Adrenal gland (tissue), 12 donors: ENCODE results near the gene UCK1. TPM values are rescaled to one million over a fixed set of nuclear protein-coding genes. Genes with fewer than 3 reads are reported as not detected.

Experiments
- DNase-seq, 7 donors: peaks; one replicate each; pipeline ENCODE4 v3.0.0-alpha.2; 2019 to 2020
- H3K27ac ChIP-seq, 5 donors: fragments of 200-600 bp; sonication (generic) in 4 of 5; 1 replicate in 3 of 5; 2 replicates in 2 of 5; pipeline versions ENCODE4 v1.5.1 to v1.8.0; 2016 to 2020; ENCODE audit warnings: mild to moderate bottlenecking in 1 of 5
- H3K27me3 ChIP-seq: fragments of 200-600 bp; 2 replicates; pipeline ENCODE4 v1.8.0; 2021
- H3K36me3 ChIP-seq, 2 donors: fragments of 200-600 bp; replicated peaks in 1 of 2; 1 replicate in 1 of 2; 2 replicates in 1 of 2; pipeline versions ENCODE4 v1.5.1 to v1.8.0; 2018 to 2022
- H3K4me1 ChIP-seq, 2 donors: fragments of 200-600 bp; replicated peaks in 1 of 2; 1 replicate in 1 of 2; 2 replicates in 1 of 2; pipeline versions ENCODE4 v1.5.1 to v1.8.0; 2018 to 2021
- H3K4me3 ChIP-seq, 4 donors: fragments of 200-600 bp; sonication (generic) in 3 of 4; one replicate each; pipeline ENCODE4 v1.5.1; 2016 to 2018
- H3K9me3 ChIP-seq, 3 donors: fragments of 200-600 bp; sonication (generic) in 1 of 3; replicated peaks in 1 of 3; 1 replicate in 2 of 3; 2 replicates in 1 of 3; pipeline versions ENCODE4 v1.5.1 to v1.8.0; 2016 to 2021
- POLR2A ChIP-seq, 2 donors: fragments of 450-650 bp; IDR thresholded peaks; one replicate each; pipeline ENCODE4 v1.6.1; 2017; ENCODE audit warnings: antibody characterized with exemption in 2 of 2, mild to moderate bottlenecking in 2 of 2, moderate library complexity in 1 of 2
- whole genome bisulfite sequencing, 4 donors: extraction: QIAGEN DNeasy Blood & Tissue Kit in 2 of 4; methylation state at CpG; one replicate each; pipeline versions ENCODE4 v1.1.5 to v1.1.7; 2013 to 2017; 5-methylcytosine and 5-hydroxymethylcytosine counted together
- intact Hi-C, 2 donors: fragments of 100-400 bp; cut with DNase I; formaldehyde crosslinking; loops; one replicate each; pipeline versions ENCODE4 v1.14.1 to v1.15.0; 2022 to 2023
- polyA plus RNA-seq, 3 donors: library from polyadenylated mRNA; stranded (reverse); fragments of 200-250 nt in 2 of 3; fragments of 350-450 nt in 1 of 3; fragmentation: Illumina TruSeq in 1 of 3; extraction: RNeasy Lipid Tissue Mini Kit (QIAGEN cat#74804) in 1 of 3; gene quantifications; one replicate each; pipeline ENCODE4 v1.2.3, GENCODE V29; 2013 to 2014
- total RNA-seq, 9 donors: library from RNA; depleted of rRNA in 4 of 9; stranded (reverse); fragments of >200 nt in 4 of 9; fragments of 120-200 nt in 1 of 9; fragmentation: NEBNext Ultra II Directional in 1 of 9; extraction: Animal tissue kit (Norgen Biotek cat#: 25700) in 1 of 9; gene quantifications; one replicate each; pipeline versions ENCODE4 v1.1.0 to v1.2.4, GENCODE V29; 2013 to 2023
- TF ChIP-seq, protein P1 (sequence below), 6 experiments: fragments of 450-650 bp in 4 of 6; fragments of 200-600 bp in 2 of 6; sonication (generic) in 1 of 6; IDR thresholded peaks; 1 replicate in 5 of 6; 2 replicates in 1 of 6; pipeline versions ENCODE4 v1.5.1 to v1.8.0; 2016 to 2021; ENCODE audit warnings: antibody characterized with exemption in 6 of 6, mild to moderate bottlenecking in 2 of 6, moderate library complexity in 1 of 6
- donor health status: healthy with polysubstance abuse.
- donor health status: Bipolar disorder and iron deficiency.
- donor health status: DM: yes; HTN: yes; CAD: no.
- donor health status: DM: no; HTN: no; CAD: no.
- donor health status: DM: no; HTN: no; CAD: no.
- donor health status: DM: yes; HTN: yes; CAD: no.

UCK1 gene
- total and polyA plus RNA-seq, 12 donors = 17.9 to 97.0 (median 34.7) TPM

DNA sequence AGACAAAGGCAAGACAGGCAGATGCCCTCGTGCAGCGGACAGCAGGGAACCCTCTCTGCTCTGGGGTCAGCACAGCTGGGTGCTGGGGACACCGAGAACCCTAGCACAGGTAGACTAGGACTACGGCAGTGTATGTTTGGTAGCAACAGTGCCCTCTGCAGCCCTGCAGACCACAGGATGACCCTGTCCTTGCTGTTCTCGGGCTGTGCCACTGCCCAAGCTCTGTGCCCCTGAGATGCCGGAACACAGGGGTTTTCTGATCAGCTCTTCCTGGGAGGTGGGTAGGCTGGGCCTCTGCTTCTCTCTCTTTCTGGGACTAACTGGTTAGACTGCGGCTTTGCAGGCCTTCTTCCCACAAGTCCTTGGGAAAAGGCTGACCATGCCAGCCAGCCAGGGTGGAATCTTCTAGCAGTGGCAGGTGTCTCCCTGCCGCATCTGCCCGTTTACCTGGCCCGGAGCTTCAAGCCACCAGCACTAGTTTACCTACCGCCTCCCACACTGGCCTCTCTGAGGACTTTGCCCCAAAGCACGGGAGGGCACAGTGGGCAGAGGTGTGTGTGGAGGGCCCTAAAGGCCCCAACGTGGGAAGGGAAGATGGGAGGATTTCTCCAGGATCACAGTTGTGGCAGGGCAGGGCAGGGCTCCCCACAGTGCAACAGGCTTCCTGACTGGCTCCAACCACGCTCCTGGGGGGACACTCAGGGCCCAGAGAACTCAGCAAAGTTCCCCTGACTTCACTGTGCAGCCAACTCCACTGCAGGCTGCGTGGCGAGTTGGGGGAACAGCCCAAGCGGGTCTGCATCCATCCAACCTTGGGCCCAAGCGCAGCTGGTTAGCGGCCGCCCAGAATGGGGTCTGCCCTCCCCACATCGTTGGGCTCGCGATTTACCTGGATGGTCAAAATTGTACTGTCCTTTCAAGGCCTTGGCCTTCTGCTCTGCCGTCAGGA lies 1.2 kb downstream of the UCK1 start:
- peak overlapping the region in 3 of 4 donors; percentile 85 to 94 (median 86) for H3K4me3 ChIP-seq
- peak overlapping the region in 1 of 5 donors; percentile 86 for H3K27ac ChIP-seq
- peaks cover 10 to 15% of the 10 kb centered on the region in 2 donors for H3K4me1 ChIP-seq
- 56 to 70% (median 63%) methylated on average over 9 to 24 of the region's 24 CpGs for WGBS, 4 donors
- peaks cover 0 to 44% of the 10 kb centered on the region in 2 donors for H3K36me3 ChIP-seq
- no peaks in the 10 kb centered on the region for H3K27me3 ChIP-seq
- DNase-seq = no peak
- H3K9me3 ChIP-seq = no peaks in the 10 kb centered on the region
- intact Hi-C loops = no loop called here
- TF ChIP-seq, protein P1, sequence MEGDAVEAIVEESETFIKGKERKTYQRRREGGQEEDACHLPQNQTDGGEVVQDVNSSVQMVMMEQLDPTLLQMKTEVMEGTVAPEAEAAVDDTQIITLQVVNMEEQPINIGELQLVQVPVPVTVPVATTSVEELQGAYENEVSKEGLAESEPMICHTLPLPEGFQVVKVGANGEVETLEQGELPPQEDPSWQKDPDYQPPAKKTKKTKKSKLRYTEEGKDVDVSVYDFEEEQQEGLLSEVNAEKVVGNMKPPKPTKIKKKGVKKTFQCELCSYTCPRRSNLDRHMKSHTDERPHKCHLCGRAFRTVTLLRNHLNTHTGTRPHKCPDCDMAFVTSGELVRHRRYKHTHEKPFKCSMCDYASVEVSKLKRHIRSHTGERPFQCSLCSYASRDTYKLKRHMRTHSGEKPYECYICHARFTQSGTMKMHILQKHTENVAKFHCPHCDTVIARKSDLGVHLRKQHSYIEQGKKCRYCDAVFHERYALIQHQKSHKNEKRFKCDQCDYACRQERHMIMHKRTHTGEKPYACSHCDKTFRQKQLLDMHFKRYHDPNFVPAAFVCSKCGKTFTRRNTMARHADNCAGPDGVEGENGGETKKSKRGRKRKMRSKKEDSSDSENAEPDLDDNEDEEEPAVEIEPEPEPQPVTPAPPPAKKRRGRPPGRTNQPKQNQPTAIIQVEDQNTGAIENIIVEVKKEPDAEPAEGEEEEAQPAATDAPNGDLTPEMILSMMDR (IDR thresholded peaks at IDR 0.05) = no peak
- no peak for TF ChIP-seq POLR2A (IDR thresholded peaks at IDR 0.05)

DNA sequence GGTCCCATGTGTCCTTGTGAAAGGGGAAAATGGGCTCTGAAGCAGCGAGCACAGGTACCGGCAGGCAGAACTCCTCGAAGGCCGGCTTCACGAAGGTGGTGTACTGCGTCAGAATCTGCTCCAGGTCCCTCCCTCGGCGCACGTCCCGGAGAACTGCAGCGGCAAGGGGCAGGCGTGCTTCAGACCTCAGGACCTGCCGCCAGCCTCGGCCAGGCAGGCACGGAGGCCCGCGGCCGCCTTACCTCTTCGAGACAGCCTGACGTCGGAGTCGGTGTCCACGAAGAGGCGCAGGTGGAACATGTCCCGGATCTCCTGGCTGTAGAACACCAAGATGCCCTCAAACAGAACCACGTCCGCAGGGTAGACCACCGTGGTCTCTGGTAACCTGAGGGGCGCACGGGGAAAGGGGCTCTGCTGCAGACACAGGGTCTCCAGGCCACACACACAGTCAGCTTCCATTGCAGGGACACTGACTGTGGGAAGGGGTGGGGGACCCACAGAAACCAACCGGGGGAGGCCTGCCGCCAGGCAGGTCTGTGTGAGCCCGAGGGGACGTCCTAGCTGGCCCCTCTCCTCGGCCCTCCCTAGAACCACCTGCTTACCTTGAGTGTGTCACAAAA lies 2.1 kb downstream of the UCK1 start:
- no peak for DNase-seq

DNA sequence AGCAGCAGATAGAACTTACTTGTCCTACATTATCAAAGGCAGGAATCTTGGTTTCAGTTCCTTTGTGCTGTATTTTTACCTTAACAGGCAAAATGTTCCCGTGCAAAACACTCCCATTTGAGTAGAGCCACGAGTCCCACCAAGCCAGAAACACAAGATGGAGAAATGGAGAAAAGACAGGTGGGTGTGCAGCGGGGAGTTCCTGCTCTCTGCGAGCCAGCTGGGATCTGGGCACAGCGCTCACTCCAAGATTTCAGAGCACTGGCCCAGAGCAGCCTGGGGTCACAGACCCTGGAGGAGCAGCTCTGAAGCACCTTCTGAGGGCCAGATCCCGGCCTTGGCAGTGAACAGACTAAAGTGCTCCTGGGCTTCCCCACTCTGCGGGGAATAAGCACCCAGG lies 2.9 kb downstream of the UCK1 start:
- WGBS, 4 donors = 82 to 93% (median 90%) methylated on average over 7 of the region's 7 CpGs
- intact Hi-C loops = no loop called here
- no peaks in the 10 kb centered on the region for H3K27me3 ChIP-seq
- H3K9me3 ChIP-seq = no peaks in the 10 kb centered on the region
- H3K27ac ChIP-seq = no peak overlapping the region
- DNase-seq = no peak
- peaks cover 10 to 15% of the 10 kb centered on the region in 2 donors for H3K4me1 ChIP-seq
- H3K4me3 ChIP-seq = no peak overlapping the region
- TF ChIP-seq, protein P1 (IDR thresholded peaks at IDR 0.05) = no peak
- no peak for TF ChIP-seq POLR2A (IDR thresholded peaks at IDR 0.05)
- H3K36me3 ChIP-seq = peaks cover 0 to 61% of the 10 kb centered on the region in 2 donors

More for the DNA sequence above, 2.1 kb downstream of the UCK1 start:
- H3K4me1 ChIP-seq = peaks cover 10 to 15% of the 10 kb centered on the region in 2 donors
- intact Hi-C loops = no loop called here
- 96 to 98% (median 96%) methylated on average over 12 to 35 of the region's 35 CpGs for WGBS, 4 donors
- H3K4me3 ChIP-seq = no peak overlapping the region
- no peaks in the 10 kb centered on the region for H3K27me3 ChIP-seq
- no peak overlapping the region for H3K27ac ChIP-seq
- H3K9me3 ChIP-seq = no peaks in the 10 kb centered on the region
- H3K36me3 ChIP-seq = peaks cover 0 to 53% of the 10 kb centered on the region in 2 donors
- TF ChIP-seq, protein P1 (IDR thresholded peaks at IDR 0.05) = no peak
- TF ChIP-seq POLR2A (IDR thresholded peaks at IDR 0.05) = no peak
